ENCODE data around the gene TRPV4.

The TRPV4 gene

DNA sequence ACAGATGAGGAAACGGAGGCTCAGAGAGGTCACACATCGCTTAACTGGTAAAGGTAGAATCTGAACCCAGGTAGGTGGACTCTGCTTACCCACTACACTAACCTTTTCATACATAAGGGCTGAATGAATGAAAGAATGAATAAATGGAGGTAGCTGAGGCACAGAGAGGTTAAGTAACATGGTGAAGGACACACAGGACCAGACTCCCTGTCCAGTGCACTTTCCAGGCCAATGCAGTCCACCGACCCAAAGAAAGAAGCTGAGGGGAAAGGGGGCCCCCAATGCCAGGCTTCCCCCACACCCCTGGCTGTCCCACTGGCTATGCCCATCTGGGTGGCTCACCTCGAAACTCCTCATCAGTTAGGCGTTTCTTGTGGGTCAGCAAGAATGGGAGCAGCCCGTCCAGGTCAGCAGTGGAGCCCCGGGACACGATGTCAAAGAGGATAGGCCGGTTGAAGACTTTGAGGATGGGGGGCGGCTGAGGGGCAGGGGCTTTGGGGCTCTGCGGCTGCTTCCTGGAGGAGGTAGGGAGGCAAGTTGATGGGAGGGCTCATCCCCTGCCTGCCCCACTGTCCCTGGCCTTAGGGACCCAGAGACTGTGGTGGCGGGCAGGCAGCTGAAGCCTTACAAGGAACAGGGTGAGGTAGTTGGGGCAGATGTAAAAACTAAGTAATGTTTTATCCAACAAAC is 25.1 kb downstream of the TRPV4 start:
- no peak for DNase-seq (ENCODE audit: low read depth in 2 of 2)

GRCh38 chr12:109804820-109805761 is 28.1 kb downstream of the TRPV4 start:
- DNase-seq (ENCODE audit: low read depth in 2 of 2): peak; percentile 23 to 36

- DNase-seq (ENCODE audit: low read depth in 2 of 2): no peak
Observed at GRCh38 chr12:109803678-109804077, 29.5 kb downstream of the TRPV4 start.

GRCh38 chr12:109802828-109803227 is 30.4 kb downstream of the TRPV4 start:
- no peak for DNase-seq (ENCODE audit: low read depth in 2 of 2)

- DNase-seq (ENCODE audit: low read depth in 2 of 2): no peak
Observed at GRCh38 chr12:109800536-109800935, 32.7 kb downstream of the TRPV4 start.

DNA sequence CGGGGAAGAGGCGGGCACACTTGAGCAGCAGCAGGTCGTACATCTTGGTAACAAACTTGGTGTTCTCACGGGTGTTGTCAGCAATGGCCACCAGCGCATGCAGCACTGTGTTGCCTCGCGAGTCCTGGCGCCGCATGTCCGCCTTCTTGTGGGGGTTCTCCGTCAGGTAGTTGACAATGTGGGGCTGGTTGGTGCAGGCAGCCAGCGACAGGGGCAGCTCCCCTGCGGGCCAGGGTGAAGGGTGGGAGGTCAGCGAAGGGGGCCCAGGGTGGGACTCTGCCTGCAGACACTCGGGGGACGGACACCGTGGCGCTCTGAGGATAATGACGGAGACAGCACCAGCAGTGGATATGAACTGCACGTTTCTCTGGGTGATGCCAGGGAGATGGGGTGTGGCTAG is 34.5 kb downstream of the TRPV4 start:
- no peak for DNase-seq (ENCODE audit: low read depth in 2 of 2)

DNA sequence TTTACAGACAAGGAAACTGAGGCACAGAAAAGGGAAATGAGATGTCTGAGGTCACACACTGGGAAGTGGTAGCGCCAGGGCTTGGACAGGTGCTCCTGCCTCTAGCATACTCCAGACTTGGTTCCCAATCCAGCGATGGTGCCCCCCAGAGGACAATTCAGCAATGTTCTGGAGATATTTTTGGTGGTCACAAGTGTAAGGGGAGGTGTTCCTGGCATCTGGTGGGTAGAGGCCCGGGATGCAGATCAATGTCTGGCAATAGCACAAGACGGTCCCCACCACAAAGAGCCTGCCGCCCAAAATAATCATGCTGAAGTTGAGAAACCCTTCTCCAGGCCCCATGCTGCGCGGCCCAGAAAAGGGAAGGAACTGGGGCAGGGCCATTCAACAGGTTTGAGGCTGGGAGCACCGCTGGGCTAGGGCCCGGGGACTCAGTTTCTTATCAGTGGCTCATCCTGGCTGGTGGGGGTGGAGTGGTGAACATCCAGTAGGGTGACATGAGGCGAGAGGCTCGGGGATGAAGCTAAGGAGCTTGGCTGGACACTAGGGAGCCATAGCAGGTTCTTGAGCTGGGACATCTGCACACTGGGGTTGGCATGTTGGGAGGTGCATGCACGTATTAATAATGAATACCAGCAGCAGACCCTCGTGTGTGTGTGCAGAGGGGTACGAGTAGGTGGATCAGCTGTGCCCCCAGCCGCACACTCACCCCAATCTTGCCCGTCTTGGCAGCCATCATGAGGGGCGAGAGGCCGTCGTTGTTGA is 35.1 kb downstream of the TRPV4 start:
- DNase-seq (ENCODE audit: low read depth in 2 of 2): no peak

DNA sequence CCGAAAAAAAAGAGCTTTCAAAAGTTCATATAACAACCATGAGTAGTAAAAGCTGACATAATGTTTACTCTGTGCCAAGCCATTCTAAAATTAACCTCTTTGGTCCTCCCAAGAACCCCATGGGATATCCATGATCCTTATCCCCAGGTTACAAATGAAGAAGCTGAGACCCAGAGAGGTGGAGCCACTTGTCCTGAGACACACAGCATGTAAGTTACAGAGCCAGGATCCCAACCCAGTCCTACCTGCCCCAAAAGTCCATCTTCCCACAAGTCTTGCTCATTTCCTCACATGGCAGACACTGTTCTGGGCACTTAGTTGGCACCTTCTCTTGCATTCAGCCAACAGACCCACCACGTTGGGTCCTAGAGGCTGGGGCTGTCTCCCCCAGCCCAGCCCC is 37.1 kb downstream of the TRPV4 start:
- no peak for DNase-seq (ENCODE audit: low read depth in 2 of 2)

GRCh38 chr12:109795023-109795422 is 38.2 kb downstream of the TRPV4 start:
- no peak for DNase-seq (ENCODE audit: low read depth in 2 of 2)

DNA sequence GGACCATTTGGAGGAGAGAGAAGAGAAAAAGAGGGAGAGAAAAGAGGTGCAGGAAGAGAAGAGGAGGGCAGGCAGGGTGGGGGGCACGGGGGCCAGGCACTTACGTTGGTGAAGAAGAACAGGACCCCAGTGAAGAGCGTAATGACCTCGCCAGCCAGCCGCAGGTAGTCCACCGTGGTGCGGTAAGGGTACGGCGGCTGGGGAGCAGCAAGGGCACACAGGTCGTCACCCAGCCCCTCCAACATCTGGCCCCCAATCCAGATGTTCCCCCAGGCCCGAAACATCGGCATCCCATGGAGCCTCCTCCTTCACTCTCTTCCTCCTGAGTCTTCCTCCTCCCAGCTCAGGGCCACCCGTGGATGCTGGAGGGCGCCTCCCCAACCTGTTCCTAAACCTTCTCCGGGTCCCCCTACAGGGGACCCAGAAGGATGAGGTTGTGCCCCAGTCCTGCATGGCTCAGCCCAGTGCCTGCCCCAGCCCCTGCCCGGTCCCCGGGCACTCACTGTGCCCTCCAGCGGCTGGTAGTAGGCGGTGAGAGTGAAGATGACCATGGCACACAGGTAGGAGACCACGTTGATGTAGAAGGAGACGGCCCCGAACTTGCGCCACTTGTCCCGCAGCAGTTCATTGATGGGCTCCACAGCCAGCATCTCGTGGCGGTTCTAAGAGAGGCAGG is 39.2 kb downstream of the TRPV4 start:
- no peak for DNase-seq (ENCODE audit: low read depth in 2 of 2)

DNA sequence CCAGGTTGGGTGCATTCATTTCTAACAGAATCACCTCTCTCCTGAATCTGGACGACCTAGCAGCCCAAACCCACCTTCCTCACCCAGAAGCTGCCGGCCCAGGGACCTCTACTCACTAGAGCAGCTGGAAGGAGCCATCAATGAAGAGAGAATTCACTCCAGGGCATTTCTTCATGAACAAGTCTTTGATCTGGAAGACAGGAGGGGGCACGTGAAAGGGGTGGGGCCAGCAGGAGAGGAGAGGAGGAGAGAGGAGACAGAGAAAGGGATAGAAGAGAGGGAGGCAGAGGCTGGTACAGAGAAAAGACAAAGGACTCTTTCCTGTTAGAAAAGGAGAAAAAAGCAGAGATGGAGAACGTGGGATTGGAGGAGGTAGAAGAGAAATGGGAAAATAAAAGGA is 39.8 kb downstream of the TRPV4 start:
- DNase-seq (ENCODE audit: low read depth in 2 of 2): no peak

DNA sequence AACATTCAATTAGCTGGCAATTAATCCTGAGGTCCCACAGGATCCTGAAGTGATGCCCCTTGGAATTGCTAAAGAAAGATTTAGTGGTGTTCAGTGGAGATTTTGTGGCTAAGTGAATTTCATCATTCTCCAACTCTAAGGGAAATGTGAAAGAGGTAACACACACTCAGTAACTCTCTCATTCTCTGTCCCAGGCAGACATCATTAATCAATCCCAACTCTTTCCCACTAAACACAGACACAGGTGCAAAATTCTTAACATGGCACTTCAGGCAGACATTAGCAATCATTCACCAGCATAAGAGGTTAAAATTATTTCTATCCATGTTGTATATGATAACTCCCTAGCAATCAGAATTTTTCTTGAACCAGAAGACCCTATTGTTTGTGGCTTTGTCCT is 40.2 kb downstream of the TRPV4 start:
- no peak for DNase-seq (ENCODE audit: low read depth in 2 of 2)

DNA sequence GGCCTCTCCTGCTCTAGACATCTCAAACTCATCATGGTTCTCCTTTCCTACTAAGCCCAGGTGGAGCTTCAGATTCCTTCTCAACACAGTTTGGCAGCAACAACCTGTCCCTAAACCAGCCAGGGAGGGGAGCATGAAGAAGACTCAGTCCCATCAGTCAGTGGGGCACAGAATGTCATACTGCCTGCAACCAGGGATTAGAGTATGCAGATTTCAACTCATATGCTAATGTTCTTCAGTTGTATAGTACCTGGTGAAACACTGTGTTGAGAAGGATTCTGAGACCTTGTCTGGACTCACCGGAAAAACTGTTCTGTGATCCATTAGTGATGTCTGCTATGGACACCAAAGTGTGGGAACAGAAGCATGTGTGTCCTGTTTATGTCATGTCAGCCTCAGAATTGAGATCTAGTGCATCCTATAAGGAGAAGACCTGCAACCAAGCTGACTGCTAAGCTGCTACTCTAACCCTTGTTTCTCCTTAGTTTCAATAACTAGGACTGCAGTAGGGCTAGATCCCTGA is 43.6 kb downstream of the TRPV4 start:
- DNase-seq (ENCODE audit: low read depth in 2 of 2): no peak

DNA sequence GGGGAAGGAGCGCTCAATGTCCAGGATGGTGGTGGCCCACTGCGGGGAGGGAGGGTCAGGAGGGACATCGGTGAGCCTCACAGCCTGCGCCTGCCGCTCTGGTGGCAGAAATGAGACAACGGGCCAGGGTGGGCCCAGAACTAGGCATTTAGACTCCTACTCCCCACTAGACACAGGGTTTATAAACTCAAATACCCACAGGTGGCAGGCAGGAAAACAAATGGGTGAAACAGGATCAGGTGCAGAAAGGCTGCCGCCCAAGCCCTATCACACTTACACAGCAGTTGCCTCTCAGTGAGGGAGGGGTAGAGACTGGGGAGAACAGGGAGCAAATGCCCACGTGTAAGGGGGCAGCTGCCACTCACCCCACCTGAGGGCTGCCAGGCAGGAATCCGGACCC is 46.4 kb downstream of the TRPV4 start:
- DNase-seq (ENCODE audit: low read depth in 2 of 2): no peak

DNA sequence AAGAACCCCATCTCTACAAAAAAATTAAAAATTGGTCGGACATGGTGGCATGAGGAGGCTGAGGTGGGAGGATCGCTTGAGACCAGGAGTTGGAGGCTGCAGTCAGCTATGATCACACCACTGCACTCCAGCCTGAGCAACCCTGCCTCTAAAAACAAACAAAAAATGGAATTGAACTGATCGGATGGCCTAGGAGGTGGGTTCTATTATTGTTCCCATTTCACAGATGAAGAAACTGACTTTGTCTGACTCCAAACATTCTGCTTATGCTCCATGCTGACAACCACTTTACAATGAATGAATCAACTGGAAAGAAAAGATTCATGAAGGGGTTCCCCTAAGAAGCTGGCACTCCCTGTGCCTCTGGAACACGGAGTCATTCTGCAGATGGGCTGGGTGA is 47.3 kb downstream of the TRPV4 start:
- no peak for DNase-seq (ENCODE audit: low read depth in 2 of 2)

- DNase-seq (ENCODE audit: low read depth in 2 of 2): no peak
Observed at GRCh38 chr12:109783965-109784244, 49.3 kb downstream of the TRPV4 start.

GRCh38 chr12:109783135-109783964 is 49.8 kb downstream of the TRPV4 start:
- no peak for DNase-seq (ENCODE audit: low read depth in 2 of 2)

DNA sequence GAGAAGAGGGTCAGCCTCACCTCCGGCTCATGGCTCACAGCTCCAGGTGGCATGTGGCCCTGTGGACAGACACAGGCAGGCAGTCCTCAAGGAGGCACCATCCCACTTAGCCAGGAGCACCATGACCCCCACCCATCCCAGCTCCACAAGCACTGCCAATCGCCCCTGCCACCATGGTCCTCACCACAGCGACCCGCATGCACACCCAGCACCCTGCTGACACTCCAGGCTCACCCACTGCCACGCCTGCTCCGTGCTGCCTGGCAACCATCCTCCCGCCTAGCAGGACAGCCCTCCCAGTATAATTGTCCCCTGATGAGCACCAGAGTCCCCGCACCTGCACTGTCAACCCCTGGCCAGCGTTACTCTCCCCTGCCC is 50.9 kb downstream of the TRPV4 start:
- DNase-seq (ENCODE audit: low read depth in 2 of 2): no peak

- no peak for DNase-seq (ENCODE audit: low read depth in 2 of 2)
Observed at GRCh38 chr12:109781668-109782325, 51.4 kb downstream of the TRPV4 start.

GRCh38 chr12:109779382-109779781 is 53.8 kb downstream of the TRPV4 start:
- no peak for DNase-seq (ENCODE audit: low read depth in 2 of 2)
